SHP77 treated with DMSO at 0.1 percent for 48 hours (cell line): ENCODE data around the gene SLC39A9.

ENCODE experiments used
- DNase-seq: peaks from one replicate; lab custom pipeline; 2025; lab: John Stamatoyannopoulos, UW

SLC39A9 gene, protein sequence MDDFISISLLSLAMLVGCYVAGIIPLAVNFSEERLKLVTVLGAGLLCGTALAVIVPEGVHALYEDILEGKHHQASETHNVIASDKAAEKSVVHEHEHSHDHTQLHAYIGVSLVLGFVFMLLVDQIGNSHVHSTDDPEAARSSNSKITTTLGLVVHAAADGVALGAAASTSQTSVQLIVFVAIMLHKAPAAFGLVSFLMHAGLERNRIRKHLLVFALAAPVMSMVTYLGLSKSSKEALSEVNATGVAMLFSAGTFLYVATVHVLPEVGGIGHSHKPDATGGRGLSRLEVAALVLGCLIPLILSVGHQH

DNA sequence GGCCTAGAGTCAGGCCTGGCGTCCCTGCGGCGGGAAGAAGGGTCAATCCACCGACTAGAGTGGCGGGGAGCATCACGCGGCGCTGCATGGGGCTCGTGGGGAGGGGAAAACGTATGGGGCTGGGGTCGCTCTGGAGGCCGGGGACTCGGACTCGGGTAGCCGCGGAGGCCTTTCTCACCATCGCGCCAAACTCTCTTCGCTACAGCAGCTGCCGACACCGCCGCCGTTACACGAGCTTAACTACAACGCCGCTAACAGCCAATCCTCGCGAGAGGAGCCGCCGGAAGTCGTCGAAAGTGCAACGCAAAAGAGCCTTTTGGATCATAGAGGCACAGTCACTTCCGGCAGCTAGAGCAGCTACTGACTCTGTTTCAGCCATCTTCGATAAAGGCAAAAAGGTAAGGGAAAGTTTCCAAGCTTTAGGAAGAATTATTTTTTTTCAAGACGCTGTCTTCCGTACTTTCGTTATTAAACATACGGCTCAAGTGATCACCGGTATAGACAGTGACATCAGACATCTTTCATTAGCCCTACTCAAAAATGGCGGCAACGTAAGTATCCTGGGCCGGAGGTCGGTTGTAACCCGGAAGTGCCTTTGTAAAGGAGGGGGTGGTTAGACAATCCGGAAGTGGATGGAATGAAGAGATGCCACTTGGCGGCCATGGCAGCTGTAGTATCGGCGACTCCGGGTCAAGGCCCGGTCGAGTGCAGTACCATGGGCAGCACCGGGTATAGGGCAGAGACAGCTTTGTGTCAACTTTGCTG, at the start of gene SLC39A9, which contains the start of gene ERH:
TSS of gene SLC39A9 (plus strand) at position 640 of the 765 bp plus-strand sequence. CDS start 678 bp downstream, outside the sequence.
TSS of gene ERH (minus strand) at position 247 of the 765 bp plus-strand sequence. CDS start at position 181, 66 bp downstream.
- peak; percentile 99 for DNase-seq

DNA sequence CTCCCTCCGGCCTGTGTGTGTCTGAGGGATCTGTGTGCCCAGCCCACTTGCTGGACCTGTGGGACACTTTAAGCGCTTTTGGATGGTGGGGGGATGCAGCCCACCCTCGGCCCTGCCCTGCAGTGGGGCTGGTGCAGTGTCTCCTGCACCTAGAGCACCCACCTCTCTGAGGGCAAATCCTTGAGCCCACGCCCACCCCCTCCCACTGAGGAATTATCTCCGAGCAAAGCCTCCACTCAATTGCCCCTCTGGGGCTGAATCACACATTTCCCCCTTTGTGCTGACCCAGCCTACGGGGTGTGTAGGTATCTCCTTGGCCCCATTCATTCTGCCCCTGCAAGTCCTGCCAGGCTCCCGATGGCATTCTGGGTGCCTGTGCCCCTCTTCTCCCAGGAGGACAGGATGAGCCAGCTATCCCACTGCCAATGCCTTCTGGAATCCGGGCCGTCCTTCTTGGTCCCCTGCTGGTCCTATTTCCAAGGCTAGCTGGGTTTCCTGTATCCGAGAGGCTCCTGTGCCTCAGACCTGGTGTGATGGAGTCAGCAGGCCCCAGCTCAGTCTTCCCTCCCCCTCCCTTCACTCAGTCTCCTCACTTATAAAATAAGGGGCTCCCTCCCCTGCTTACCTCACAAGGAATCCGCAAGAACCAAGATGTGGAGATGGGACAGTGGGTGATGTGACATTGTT, 49.3 kb upstream of the SLC39A9 start:
- DNase-seq: no peak

DNA sequence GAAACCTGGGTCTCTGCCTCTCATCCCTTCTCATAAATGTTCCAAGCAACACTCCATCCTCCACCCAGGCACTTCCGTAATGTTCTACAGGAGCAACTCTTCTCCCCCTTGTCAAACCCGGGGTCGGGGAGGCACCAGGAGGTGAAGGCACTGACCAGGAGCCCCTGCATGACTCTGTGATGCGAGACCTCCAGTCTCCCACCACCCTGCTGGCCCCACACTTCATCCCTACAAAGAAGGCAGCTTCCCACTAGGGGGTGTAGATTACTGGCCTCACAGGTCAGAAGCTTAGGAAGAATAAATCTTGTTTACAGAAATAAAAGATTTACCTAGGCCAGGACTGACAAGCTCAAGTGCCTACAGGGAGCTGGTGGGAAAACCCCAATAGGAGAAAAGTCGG, 47.6 kb upstream of the SLC39A9 start:
- DNase-seq: no peak

DNA sequence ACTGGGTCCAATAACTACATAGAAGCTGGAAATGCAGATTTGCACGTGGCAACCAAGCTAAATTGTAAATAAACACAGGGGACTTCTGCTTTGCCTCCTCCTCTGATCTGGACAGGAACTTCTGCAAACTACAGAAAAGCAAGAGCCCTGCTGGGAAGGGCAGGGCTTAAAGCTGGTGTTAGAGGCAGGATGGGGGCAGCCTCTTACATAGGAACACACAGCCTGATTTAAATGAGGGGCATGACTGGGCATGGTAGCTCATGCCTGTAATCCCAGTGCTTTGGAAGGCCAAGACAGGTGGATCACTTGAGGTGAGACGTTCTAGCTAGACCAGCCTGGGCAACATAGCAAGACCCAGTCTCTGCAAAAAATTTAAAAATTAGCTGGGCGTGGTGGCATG, 47.1 kb upstream of the SLC39A9 start:
- no peak for DNase-seq

DNA sequence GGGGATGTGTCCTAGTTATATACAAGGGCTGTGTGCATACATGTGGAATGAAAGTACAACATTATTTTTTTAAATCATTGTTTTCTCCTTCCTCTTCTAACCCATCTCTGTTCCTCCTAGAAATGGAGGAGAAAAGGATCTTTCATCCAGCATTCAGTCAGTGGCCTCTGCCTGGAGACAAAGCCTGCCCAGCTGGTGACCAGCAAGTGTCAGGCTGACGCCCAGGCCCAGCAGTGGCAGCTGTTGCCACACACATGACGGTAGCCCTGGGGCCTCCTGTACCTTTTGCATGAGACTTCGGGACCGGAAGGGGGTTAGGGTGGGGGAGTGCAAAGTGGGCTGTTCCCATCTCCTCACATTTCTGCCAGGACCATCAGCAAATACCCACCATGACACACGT, 46.6 kb upstream of the SLC39A9 start:
- DNase-seq: no peak

DNA sequence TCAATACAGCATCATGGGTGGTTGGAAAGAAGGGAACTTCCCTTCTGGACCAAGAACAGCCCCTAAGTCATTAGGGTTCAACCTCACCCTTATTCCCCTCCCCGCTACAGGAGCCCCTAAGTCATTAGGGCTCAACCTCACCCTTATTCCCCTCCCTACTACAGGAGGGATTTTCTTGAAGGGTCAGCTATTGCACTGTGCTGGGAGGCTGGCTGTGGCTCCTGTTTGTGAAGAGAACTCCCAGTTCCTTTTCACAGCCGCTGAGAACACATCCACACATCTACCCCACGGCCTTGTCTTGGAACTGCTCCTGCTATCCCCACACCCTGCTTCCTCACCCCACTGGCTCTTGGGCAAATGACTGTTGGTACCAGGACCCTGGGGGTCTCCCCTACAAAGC, 45.3 kb upstream of the SLC39A9 start:
- no peak for DNase-seq

DNA sequence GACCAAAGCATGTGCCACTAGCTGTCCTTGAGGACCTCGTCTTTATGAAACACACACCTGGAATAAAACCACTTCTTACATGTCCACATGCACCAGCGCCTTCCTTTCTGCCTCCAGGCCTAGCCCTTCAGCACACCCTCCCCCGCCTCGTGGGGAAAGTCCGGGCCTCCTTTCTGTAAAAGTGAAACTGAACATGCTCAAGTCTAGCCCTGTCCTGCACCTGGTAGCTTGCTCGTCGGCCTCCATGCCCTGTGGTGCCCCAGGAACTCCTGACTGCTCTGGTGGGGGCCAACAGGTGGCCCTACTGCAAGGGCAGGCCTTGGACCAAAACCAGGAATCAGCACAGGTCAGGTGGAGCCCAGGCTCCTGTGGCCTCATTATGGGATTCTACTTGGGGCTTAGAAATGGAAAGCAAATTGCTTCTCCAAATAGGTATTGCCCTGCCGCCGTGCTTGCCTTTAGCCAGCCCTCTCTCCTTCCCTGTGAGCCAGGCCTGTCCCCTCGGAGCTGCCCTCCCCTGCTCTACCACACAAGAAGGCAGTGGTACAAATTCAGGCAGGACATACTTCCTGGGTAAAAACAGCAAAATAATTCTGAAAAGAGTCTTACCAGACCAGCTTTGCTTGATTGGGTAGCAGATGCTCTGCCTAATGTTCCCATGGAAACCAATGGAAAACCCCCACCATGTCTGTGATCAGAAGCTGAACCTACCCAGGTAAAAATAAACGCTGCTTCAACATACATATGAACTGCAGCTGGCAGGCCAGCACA, 43.9 kb upstream of the SLC39A9 start:
- no peak for DNase-seq

DNA sequence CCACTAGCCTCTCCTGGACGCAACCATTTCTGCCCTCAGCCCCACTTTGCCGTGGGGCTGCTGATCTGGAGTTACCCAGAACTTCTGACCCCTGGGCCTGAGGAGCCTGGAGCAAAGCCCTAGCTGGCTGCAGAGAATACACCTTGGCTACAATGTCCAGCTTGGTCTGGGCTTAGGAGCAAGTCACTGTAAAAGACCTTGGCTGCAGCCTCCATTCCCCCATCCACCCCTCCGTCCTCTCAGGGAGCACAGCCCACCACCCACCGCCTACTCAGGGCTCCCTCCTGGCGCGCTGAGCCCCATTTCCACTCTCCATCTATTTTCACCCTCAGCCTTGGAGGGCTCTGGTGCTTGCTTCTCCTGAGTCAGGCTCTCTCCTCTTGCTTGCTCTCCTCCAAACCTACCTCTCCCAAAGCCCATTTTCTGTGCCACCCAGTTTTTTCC, 43.3 kb upstream of the SLC39A9 start:
- DNase-seq: no peak

DNA sequence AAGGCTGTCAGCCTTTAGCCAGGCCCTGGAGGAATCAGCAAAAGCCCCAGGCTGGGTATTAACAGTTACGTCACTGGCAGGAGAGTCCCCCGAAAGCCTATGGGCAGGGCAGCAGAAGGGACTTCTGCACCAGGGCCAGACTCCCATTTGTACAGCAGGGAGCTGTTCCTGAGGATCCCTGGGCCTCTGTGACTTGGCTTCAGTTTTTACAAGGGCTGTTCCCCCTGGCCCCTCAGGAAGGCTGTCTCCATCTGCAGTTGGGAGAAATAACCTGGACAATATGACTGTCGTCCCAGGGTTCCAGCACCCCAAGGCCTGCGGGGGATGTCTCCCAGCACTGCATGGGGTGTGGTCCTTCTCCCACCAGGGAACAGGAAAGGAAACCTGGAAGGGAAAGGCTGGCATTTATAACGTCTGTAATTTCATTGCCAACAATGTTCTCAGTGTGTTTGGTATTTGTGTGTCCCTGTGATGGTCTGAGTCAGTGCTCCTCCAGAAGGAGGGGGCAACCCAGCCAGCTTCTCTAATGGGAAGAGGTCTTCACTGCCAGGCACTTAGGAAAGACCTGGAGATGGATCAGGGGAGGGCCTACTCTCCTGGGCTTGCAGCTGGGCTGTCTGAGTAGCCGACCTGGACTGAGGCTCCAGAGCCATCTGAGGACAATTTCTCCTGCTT, 42.7 kb upstream of the SLC39A9 start:
- no peak for DNase-seq

DNA sequence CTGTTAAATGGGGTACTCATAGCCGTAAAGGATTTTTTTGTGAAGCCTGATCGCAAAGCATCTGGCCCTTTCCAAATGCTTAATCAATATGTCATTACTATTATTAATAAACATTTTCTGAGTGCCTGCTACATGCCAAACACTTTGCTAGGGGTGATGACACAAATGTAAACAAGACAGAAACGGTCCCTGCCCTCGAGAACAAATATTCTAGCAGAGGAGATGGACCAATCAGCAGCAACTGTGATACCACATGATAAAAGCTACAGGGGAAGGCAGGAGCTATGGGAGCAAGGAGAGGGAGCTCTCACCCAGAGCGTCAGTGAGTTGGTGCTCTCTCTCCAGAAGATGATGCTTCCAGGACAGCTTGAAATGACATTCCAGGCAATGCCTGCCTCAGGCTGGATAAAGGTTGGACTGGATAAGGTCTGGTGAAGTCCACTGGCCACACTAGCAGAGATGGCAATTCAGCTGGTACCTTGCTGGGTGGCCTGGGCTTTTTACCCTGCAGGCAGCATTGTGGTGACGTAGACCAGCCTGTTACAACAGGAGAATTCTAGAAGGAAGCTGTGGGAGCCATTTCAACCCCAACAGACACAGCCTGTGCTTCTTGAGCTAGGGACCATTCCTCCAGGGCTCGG, 41.5 kb upstream of the SLC39A9 start:
- DNase-seq: no peak

DNA sequence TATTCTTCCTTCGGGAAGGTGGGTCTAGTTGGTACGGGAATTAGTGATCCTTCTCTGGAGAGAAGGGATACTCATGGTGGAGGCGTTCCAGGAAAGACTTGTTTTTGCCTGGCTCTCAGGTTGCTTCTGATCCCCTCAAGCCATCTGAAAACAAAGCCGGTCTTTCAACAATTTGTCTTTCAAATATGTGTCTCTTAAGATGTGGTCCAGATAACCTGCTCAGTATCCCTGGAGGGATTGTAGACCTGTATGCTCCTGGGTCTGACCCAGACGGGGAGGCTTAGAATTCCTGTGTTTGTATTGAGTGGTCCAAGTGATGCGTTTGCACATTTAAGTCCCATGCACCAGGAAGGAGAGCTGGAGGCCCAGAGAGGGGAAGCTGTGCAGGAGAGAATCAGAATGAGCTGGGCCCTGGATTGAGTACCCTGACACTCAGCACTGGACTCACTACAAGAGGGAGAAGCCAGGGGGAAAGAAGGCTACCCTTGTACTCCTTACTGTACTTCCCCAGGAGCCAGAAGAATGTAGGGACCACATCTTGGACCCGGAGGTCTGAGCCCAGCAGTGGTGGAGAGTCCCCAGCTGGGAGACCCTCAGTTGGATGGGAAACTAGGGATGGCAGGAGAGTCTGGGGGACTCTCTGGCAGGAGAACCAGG, 40.8 kb upstream of the SLC39A9 start:
- DNase-seq: no peak

DNA sequence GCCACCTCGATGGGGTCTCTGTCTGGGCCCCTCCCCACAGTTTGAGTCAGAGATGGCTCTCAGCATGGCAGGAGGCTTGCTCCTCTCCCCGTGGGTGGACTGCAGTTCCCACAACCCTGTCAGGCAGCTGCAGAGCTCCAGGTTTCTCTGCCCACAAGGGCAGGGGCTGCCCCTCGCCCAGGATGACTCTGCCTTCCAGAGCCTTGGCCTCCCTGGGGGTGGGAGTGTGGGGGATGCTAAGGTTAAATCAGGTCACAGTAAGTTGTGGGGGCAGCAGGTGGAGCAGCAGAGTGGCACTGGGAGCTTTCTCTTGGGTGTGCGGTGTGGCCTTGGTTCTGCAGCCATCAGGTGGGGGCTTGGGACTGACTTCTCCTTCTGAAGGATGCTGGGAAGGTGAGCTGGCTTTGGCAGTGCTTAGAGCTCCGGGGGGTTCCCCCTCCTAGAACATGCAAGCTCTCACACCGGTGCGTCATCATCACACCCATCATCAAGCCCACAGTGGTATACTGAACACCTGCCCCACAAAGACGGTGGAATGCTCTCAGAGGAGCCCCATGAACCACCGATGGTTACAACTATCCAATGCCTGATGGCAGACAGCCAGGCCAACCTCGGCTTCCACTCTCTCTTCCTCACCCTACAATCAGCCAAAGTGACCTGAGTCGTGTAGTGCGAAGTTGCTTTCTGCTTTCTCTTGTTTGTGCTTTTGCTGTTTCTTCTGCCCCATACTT, 40.1 kb upstream of the SLC39A9 start:
- DNase-seq: no peak

DNA sequence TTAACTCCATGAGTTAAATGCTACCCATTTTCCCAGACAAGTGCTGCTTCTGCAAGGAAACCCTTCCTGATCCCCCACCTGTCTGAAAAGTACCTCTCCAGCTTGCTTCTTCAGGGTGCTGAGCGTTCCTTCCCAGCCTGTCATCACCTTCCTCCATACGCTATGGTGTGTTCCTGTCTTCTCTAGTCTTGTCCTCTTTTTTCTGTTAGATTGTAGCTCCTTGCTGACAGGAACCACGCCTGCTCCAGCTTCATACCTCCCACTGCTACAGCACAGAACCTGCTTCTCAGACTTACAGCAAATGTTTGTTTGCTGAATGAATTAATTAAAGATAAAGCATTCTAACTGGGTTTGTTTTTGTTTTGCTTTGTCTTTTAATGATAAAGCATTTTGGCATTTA, 39.5 kb upstream of the SLC39A9 start:
- DNase-seq: no peak

DNA sequence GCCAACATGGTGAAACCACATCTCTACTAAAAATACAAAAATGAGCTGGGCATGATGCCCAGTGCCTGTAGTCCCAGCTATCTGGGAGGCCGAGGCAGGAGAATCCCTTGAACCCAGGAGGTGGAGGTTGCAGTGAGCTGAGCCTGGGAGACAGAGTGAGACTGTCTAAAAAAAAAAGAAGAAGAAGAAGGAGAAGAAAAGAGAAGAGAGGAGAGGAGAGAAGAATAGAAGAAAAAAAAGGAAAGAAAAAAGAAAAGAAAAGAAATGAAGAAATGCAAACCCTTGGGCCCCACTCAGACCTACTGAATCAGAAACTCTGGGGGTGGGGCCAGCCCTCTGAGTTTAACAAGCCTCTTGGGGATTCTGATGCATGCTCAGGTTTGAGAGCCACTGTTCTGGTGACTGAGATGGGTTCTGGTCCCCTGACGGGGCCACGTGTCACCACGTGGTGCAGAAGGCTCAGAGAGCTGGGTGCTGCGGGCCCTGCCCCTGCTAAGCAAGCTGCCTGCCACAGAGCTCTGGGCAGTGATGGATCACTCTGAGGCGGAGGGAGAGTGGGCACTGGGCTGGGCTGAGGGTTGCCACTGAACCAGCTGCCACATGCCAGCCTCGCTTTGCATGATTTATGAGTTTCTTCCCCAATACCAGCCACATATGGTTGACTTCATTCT, 37.9 kb upstream of the SLC39A9 start:
- DNase-seq: no peak

DNA sequence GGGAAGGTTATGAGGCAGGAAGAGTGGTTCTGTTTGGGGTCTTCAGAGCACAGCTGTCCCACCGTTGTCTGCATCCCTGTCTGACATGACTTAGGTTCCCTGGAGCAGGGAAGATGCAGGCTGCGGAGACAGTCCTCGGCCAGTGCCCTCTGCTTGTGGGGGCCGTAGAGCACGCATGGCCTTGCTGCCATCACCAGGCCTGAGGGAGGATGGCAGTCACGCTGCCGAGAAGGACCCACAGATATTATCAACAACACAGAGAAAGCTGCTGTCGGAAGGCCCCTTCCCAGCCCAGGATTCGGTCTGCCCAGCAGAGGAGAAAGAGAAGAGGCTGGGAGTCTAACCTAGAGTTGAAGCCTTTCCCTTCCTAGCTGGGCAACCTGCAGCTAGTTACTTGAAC, 35.4 kb upstream of the SLC39A9 start:
- DNase-seq: no peak

DNA sequence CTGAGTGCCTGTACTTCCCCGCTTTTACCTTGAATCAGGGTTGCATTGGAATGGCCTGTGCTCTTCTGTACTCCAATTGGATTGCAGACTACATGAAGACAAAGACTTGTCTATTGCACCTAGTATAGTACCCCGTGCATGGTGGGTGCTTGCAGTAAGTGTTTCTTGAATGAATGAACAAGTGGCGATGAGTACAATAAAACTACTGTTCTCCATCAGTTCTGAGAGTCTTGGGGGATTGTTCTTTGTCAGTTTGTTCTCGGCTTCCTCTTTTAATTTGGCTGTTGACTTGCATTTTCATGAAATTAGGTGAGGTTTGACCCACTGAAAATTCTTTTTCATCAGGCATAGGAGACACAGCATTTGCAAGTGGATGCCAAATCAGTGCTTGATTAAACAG, 34.5 kb upstream of the SLC39A9 start:
- DNase-seq: no peak

DNA sequence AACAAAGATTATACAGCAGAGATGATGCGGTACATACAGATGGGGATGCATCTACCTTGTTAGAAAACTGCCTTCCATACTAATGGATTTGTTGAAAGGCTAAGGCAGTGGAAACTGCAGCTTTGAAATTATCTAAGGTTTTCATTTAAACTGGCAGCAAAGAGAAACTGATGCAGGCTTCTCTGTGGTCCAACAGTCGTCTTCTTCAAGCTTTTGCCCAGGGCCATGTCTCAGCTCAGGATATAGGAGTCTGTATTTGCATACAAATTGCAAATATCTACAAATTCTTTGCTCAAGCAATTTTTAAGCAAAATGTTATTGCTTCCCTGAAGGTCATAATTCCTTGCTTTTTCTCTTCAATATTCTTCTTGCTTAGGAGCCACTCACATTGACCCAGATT, 34.1 kb upstream of the SLC39A9 start:
- no peak for DNase-seq

DNA sequence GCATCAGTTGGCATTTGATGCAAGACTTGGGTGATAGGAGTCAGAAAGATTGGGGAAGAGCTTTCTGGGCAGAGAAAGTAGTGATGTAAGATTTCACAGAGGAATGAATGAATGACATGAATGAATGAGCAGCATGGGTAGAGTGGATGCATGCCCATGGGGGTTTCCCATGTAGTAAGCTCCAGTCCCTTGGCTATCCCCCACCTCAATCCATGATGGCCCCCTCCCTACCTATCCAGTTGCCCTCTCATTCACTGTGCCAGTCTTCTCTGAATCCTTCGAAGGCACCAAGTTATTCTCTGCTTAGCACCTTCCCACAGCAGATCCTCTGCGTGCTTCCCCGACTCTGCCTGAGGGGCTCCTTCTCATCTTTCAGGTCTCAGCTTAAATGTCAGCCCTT, 32.4 kb upstream of the SLC39A9 start:
- no peak for DNase-seq

DNA sequence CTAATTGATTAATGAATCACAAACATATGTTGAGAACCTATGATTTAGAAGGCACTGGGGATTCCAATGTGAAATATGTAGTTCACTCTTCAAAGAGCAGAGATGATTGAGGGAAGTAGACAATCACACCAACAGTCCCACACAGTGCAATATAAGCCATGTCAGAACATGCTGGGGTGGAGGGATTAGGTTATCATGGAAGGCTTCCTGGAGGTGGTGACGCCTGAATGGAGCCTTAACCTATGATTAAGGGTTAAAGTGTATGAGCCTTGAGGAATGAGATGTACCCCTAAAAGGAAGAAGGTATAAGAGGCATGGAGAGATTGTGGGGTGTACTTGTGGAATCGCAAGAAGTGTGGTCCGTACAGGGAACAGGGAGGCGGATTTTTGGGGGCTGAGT, 31.7 kb upstream of the SLC39A9 start:
- DNase-seq: no peak
